CD4-positive, alpha-beta T cell treated with Interferon gamma for 1 hour (primary cell): Measurements from ENCODE around the gene DDX11.
"Not testable (repeated sequence)": the region's sequence is repeated elsewhere in the genome, so short reads cannot be mapped to it uniquely, and the experiment has no call there.

Experiments used
- DNase-seq: peaks from one replicate; pipeline ENCODE4 v3.0.0-alpha.2; 2020

The DDX11 gene

GRCh38 chr12:31070971-31071740, 2.5 kb upstream of the DDX11 start:
- DNase-seq, result not testable (repeated sequence)

DNA sequence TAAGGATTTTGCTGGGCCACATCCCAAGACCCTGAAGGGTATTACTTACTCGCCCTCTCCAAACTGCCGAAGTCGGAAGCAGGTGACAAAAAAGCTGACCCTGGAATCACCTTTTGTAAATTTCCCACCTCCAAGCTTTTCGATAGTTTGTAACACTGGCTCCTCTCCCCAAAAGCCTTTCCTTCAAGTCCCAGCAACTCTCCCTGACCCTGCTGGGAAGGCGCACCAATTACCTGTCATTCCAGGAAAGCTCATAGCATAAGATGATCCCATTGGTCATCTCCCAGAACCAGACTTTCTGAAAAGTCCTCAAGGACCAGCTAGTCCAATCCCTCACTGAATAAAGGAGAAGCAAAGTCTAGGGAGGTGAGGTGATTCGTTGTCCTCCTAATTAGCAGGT, 698 bp upstream of the DDX11 start:
- DNase-seq, result not testable (repeated sequence)

GRCh38 chr12:31074333-31074874, 744 bp downstream of the DDX11 start:
- not testable (repeated sequence) for DNase-seq

DNA sequence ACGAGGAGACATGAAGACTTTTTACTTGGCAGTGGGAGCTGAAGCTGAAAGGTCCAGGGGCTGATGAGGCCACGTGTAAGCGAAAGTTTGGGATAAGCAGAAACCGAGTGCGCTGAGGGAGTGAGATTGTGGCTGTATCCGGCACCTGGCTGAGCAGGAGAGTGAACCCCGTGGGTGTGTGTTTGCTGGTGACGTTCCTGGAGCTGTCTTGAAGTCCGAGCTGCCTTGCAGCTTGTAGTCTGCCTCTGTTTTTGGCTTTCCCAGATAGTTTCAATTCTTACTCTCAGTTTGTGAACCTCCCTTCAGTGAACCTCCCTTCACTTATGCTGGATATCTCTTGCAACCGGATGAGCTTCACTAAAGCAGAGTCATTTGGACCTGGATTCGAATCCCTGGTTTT, 2.5 kb downstream of the DDX11 start:
- DNase-seq, result not testable (repeated sequence)

DNA sequence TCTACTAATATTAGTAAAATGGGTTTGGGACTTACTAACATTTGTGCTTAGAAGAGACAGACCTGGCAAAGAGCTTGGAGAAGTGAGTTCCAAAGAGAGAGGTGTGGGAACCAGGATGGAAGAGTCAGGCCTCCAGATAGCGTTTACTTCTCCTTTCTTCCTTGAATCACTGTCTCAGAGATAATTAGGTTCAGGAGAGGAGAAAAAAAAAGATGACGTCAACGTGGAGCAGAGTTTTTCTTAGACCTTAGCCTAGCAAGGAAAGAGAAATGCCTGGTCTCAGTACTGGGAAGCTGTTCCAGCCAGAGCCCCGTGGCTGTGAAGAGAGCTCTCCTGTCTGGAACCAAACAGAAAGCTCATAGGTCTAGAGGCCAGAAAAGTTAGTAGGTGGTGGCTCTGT, 3.4 kb downstream of the DDX11 start:
- DNase-seq, result not testable (repeated sequence)

GRCh38 chr12:31077998-31078397, 4.3 kb downstream of the DDX11 start:
- not testable (repeated sequence) for DNase-seq

- DNase-seq, result not testable (repeated sequence)
These were observed 5.8 kb downstream of the DDX11 start for GRCh38 chr12:31079421-31079820.

DNA sequence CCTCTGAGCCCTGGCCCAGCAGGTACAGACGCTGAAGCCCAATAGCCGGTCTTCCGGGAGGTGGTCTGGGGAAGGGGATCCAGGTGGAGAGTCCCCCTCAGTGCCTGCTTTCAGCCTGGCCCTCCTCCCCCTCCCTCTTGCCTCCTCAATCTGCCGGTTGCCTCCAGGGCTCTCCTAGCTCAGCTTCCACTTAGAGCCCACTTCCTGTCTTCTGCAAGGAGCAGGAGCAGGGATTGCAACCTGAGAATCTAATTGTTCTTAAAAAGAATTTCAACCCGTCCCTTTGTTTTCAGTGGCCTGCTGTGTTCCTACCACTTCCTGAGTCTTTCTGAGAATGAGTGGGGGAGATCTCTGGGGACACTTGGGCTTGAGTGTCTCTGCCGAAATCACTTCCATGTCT, 6.6 kb downstream of the DDX11 start:
- DNase-seq, result not testable (repeated sequence)

GRCh38 chr12:31081274-31081673, 7.6 kb downstream of the DDX11 start:
- DNase-seq, result not testable (repeated sequence)

GRCh38 chr12:31084241-31084640, 10.6 kb downstream of the DDX11 start:
- not testable (repeated sequence) for DNase-seq

DNA sequence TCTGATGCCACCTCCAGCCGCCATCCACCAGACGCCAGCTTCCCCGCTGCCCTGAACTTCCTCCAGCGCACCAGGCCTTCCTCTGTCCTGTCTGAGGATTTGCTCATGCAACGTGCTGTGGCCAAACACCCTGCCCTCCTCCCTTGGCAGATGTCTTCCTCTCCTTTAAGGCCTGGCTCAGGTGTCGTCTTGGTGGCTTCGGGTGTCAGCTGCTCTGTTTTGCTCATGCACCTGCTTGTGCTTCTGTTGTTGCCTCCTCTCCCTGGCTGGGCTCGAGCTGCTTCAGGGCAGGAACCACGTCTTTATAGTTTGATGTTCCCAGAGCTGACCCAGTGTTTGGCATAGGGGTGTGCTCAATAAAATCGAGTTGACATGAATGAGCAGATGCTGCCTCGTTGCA, 12.4 kb downstream of the DDX11 start:
- DNase-seq, result not testable (repeated sequence)

DNA sequence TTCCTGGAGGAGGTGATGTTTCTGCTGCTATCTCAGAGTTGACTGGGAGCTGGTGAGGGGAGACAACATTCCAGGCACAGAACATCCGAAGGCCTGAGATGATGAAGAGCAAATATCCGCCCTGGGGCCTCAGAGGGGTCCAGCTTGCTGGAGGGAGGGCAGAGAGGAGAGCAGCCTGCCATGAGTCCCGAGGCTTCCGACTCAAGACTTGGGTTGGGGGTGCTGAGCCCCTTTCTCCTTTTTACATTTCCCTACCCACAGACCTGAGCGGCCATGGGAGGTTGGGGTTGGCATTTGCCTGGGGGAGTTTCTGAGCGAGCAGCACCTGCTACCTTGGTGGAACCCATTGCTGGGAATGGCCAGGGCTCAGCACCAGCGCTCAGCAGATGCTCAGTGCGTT, 13.8 kb downstream of the DDX11 start:
- not testable (repeated sequence) for DNase-seq

- DNase-seq, result not testable (repeated sequence)
These were observed 14.3 kb downstream of the DDX11 start for GRCh38 chr12:31087956-31088355.

DNA sequence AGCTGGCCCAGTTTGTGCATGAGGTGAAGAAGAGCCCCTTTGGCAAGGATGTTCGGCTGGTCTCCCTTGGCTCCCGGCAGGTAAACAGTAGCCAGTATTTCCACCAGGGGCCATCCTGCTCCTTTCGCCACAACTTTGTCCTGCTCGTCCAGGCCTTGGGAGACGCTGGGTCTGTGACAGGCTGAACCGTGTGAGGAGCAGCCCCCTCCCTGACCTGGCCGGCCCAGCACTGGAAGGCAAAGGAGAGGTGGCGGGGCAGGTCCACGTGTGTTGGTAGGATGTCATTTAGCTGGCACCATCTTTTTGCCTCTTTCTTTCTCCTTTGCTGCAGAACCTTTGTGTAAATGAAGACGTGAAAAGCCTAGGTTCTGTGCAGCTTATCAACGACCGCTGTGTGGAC, 15.4 kb downstream of the DDX11 start:
- DNase-seq, result no peak

GRCh38 chr12:31091629-31092028, 18.0 kb downstream of the DDX11 start:
- not testable (repeated sequence) for DNase-seq

- not testable (repeated sequence) for DNase-seq
These were observed 19.1 kb downstream of the DDX11 start for GRCh38 chr12:31092718-31093117.

DNA sequence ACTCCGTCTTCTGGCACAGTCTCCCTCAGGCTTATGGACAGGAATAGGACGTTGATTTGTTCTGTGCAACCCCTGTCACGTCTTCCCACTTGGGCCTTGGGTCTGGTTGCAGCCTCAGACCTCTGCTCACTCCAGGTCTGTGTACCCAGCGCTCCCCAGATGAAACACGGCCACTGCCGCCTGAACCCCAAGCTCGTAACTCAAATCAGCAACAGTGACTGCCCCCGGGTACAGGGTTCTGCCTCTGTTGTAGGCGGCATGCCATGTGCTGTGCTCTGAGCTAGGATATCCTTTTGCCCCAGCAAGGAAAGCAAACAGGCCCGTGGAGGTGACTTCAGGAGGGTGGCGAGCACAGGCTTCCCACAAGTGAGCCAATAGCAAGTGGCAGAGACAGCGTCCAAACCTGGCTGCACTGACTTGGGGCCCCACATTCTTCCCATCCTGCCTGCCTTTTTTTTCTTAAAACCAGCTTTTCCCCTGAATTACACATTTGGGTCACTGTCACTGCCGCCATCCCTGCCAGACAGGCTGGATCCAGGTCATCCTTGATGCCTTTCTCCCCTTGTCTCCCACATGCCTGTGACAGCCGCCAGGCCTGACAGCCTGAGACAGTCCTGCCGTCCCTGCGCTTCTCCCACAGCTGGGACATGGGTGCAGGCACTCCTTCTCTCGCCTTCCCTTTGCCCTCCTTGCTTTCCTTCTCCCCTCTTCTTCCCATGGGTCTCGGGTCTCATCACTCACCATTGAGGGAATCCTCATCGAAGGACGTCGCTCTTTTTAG, 21.6 kb downstream of the DDX11 start:
- DNase-seq, result not testable (repeated sequence)

DNA sequence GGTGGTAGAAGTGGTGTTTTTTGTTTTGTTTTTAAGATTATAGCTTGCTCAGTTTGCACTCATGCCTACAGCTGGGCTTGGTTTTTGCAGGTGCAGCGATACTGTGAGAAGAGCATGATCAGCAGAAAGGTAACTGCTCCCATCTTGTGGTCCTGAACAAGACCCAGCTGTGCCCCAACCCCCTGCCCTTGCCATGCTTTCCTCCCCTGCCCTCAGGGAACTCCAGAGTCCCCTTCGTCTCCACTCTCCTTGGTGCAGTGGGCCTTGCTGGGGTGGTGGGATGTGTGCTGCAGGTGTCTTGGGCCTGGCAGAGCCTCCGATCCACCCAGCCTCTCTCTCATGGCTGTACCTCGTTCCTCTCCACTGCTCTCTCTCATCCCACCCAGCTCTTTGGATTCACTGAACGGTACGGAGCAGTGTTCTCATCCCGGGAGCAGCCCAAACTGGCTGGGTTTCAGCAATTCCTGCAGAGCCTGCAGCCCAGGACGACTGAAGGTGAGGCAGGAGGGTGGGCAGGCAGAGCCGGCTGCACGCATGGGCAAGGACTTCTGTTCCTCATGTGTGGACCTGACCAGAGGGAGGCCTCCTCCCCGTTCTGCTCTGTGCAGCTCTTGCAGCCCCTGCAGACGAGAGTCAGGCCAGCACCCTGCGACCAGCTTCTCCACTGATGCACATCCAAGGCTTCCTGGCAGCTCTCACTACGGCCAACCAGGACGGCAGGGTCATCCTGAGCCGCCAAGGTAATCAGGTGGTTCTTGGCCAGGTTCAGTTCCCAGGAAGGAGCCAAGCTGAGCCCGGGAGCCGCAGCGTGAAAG, 22.8 kb downstream of the DDX11 start:
- DNase-seq, result not testable (repeated sequence)

- not testable (repeated sequence) for DNase-seq
These were observed 24.2 kb downstream of the DDX11 start for GRCh38 chr12:31097819-31098218.

DNA sequence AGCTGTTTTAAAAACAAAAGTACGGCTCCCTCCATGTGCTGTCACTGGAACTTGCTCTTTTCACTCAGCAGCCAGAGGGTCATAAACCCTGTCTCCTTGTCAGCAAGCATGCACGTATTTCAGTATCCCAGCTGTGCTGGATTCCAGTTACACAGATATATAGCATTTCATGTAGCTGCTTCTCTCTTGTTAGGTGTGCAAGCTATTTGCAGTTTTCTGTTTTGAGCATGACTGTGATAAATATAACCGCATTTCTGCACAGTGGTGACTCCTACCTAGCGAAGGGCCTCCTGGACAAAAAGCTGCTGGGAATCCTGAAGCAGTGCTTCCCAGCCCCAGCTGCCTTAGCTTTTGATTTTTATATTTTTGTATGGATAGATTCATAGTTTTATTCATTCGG, 24.7 kb downstream of the DDX11 start:
- DNase-seq, result not testable (repeated sequence)

DNA sequence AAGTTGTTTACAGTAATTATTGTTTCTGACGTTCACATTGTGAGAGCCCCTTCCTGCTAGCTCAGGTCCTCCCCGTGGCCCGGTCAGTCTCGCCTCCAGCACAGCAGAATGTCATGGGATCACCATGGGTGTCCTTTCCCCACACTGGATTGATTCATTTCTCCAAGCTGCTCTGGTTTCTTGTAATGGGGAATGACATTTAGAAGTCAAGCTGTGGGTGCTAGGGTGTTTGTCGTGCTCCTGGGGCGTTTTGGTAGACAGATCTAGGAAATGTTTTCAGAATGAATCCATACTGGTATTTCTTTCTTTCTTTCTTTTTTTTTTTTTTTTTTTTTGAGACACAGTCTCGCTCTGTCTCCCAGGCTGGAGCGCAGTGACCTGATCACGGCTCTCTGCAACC, 25.1 kb downstream of the DDX11 start:
- not testable (repeated sequence) for DNase-seq

DNA sequence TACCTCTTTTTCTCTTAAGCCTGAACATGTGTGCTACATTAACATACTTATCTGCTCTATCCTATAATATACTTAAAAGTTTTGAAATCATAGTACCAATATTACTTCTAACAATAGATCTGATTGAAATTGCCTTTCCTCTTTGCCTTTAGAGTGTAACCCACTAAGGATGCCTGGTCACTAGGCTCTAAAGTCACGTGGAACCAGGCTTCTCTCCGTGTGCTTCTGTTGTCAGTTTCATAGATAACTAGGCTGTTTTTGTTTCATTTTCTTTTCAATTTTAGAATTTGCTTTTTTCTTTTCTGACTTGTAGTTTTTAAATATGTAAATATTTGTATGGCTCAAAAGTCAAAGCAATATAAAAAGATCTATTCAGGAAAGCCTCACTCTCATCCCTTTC, 25.8 kb downstream of the DDX11 start:
- DNase-seq, result not testable (repeated sequence)
